Measurements from ENCODE around the gene MAB21L2. TPM values are rescaled to one million over a fixed set of nuclear protein-coding genes. Genes with fewer than 3 reads are reported as not detected.

MAB21L2 gene
- total and polyA plus RNA-seq, 9 donors = 0.10 TPM; not detected in 8

DNA sequence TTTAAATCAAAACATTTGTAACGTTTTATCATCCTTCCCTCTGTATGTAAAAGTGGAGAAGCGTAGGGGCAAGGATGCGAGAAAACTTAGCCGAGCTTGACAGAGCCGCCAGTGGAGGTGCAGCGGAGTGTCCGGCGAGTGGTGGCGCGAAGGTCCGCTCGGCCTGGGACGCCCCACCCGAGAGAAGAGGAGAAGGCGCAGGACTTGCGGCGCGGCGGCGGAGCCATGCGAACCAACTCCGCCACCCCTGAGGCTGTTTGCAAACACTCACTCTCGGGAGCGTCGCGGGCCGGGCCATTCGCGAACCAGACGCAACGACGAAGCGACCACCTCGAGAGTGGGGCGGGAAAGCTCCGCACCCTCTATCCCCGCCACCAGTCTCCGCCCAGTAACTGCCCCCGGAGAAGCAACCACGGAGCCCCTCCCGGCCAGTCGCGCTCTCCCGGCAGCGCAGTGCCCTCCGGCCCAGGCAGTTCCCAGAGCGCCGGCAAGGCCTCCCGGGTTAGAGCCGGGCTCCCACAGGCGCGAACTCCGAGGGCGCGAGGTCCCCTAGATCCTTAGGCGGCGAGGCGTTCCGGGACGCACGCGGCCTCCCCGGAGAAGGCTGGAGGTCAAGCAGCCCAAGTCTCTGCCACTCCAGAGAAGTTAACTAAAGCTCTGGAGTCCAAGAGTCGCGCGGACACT, 2.3 kb upstream of the MAB21L2 start:
- H3K4me1 ChIP-seq (ENCODE audit: insufficient read depth) = peaks cover 3% of the 10 kb centered on the region
- H3K27ac ChIP-seq = no peak overlapping the region
- H3K4me3 ChIP-seq = peak overlapping the region; percentile 31
- TF ChIP-seq POLR2A (IDR thresholded peaks at IDR 0.05) (no peak), EP300 (IDR thresholded peaks at IDR 0.05) (no peak)
- TF ChIP-seq, protein P1, sequence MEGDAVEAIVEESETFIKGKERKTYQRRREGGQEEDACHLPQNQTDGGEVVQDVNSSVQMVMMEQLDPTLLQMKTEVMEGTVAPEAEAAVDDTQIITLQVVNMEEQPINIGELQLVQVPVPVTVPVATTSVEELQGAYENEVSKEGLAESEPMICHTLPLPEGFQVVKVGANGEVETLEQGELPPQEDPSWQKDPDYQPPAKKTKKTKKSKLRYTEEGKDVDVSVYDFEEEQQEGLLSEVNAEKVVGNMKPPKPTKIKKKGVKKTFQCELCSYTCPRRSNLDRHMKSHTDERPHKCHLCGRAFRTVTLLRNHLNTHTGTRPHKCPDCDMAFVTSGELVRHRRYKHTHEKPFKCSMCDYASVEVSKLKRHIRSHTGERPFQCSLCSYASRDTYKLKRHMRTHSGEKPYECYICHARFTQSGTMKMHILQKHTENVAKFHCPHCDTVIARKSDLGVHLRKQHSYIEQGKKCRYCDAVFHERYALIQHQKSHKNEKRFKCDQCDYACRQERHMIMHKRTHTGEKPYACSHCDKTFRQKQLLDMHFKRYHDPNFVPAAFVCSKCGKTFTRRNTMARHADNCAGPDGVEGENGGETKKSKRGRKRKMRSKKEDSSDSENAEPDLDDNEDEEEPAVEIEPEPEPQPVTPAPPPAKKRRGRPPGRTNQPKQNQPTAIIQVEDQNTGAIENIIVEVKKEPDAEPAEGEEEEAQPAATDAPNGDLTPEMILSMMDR (IDR thresholded peaks at IDR 0.05) = no peak
- H3K27me3 ChIP-seq = no peaks in the 10 kb centered on the region
- intact Hi-C loops (cut with DNase I) = no loop called here
- H3K9me3 ChIP-seq = no peaks in the 10 kb centered on the region
- H3K36me3 ChIP-seq = no peaks in the 10 kb centered on the region
- DNase-seq = no peak
- 38 to 51% (median 38%) methylated on average over 62 to 66 of the region's 66 CpGs for WGBS, 3 donors

GRCh38 chr4:150580306-150580705, 1.6 kb upstream of the MAB21L2 start:
- no peak for DNase-seq
- Histone ChIP-seq H3K27ac (no peak overlapping the region), H3K4me1 (ENCODE audit: insufficient read depth) (peaks cover 3% of the 10 kb centered on the region), H3K4me3 (no peak overlapping the region), H3K9me3 (no peaks in the 10 kb centered on the region), H3K27me3 (no peaks in the 10 kb centered on the region), H3K36me3 (no peaks in the 10 kb centered on the region)
- TF ChIP-seq POLR2A (IDR thresholded peaks at IDR 0.05) (no peak), EP300 (IDR thresholded peaks at IDR 0.05) (no peak)
- TF ChIP-seq, protein P1 (IDR thresholded peaks at IDR 0.05) = no peak
- intact Hi-C loops (cut with DNase I) = no loop called here
- WGBS, 3 donors = 91 to 95% (median 93%) methylated on average over 9 of the region's 9 CpGs

- WGBS, 3 donors = 95 to 97% (median 95%) methylated on average over 7 of the region's 7 CpGs
- Histone ChIP-seq H3K4me1 (ENCODE audit: insufficient read depth) (peaks cover 3% of the 10 kb centered on the region), H3K4me3 (no peak overlapping the region), H3K27ac (no peak overlapping the region), H3K9me3 (no peaks in the 10 kb centered on the region), H3K27me3 (no peaks in the 10 kb centered on the region), H3K36me3 (no peaks in the 10 kb centered on the region)
- no peak for DNase-seq
- intact Hi-C loops (cut with DNase I) = no loop called here
- TF ChIP-seq POLR2A (IDR thresholded peaks at IDR 0.05) = no peak
- TF ChIP-seq, protein P1 (IDR thresholded peaks at IDR 0.05) = no peak
- TF ChIP-seq EP300 (IDR thresholded peaks at IDR 0.05) = no peak
Observed at GRCh38 chr4:150581056-150581605, 820 bp upstream of the MAB21L2 start.

DNA sequence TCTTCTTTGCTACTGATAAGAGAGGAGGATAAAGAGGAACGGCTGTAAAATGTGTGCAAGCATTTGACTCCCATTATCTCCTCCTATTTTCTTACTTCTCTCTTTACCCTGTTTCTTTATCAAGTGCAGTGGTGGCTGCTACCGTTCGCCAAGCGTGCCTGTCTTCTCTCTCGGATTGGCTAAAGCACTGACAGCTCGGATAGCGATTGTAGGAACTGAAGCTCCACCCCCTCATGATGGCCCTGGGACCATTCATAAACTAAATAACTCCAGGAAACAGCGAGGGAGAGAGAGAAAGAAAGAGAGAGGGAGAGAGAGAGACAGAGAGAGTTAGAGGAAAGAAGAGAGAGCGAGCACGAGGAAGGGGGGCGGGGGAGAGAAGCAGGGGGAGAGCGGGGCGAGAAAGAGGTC, 305 bp upstream of the MAB21L2 start:
- no peak for DNase-seq

More for the DNA sequence above, 305 bp upstream of the MAB21L2 start:
- WGBS, 3 donors = 88 to 94% (median 92%) methylated on average over 13 of the region's 13 CpGs
- Histone ChIP-seq H3K4me1 (ENCODE audit: insufficient read depth) (peaks cover 3% of the 10 kb centered on the region), H3K27ac (no peak overlapping the region), H3K4me3 (no peak overlapping the region), H3K27me3 (no peaks in the 10 kb centered on the region), H3K36me3 (no peaks in the 10 kb centered on the region), H3K9me3 (no peaks in the 10 kb centered on the region)
- TF ChIP-seq POLR2A (IDR thresholded peaks at IDR 0.05) (no peak), EP300 (IDR thresholded peaks at IDR 0.05) (no peak)
- TF ChIP-seq, protein P1 (IDR thresholded peaks at IDR 0.05) = no peak
- intact Hi-C loops (cut with DNase I) = no loop called here
